ENCODE measurements around the gene C1orf56.
A peak's percentile ranks its signal among the peaks of the same experiment; 100 is the strongest.

C1orf56 gene

DNA sequence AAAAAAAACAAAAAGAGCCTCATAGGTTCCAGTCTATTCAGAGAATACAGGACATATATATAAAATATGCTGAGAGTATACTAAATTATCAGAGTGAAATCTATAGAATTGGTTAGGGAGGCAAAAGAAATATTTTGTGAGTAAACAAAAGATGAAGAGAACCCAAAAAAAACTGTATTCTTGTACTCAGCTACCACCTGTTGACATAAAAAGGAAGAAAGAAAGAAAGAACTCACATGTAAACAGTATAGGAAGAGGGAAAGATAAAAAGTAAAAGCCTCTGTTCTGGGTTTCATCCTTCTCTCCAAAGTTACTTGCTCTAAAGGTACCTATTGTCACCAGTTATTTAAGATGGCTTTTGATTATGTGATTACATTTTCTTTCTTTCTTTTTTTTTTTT, 21.1 kb upstream of the C1orf56 start:
- ATAC-seq, result no peak

GRCh38 chr1:151032164-151032563, 15.4 kb upstream of the C1orf56 start:
- ATAC-seq, result no peak

GRCh38 chr1:151035167-151035566, 12.4 kb upstream of the C1orf56 start:
- ATAC-seq, result no peak

DNA sequence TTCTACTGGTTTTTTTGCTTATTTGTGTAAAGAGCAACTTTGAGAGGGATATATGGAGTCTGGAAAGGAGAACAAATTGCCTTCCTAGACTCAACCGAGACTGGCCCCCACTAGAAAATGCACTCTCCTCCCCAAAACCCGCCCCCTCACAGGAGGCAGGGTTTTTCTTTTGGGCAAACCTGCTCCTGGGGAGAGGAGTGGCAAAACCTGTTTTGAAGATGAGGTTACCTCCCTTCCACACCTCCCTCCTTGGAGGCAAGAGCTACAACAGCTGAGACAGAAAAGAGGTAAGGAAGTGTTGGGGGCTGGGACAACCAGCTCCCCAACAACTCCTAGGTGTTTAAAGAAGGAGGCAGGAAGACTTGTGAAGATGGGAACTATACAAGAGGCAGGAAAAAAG, 11.2 kb upstream of the C1orf56 start, which contains the start of gene BNIPL:
TSS of gene BNIPL (plus strand) at position 231 of the 400 bp plus-strand sequence. CDS start at position 371, 140 bp downstream.
- ATAC-seq, result no peak

DNA sequence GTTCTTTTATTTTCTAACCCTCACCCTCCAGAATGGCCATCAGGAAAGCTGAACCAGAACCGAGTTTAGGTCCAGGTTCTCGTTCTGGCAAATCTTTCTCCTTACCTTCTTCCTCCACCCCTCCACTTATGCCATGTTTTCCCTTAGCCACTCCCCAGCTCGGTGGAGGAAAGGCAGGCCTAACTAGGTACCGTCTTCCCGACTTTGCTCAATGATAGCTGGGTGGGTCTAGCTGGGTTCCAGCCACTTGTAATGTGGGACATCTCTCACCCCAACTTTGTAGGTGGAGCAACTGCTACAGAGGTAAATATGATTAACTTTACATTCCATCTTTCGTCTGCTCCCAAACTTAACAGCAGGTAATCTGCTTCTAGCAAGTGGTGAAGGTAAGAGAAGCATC, 10.5 kb upstream of the C1orf56 start:
- no peak for ATAC-seq

GRCh38 chr1:151039521-151039920, 8.0 kb upstream of the C1orf56 start:
- no peak for ATAC-seq

DNA sequence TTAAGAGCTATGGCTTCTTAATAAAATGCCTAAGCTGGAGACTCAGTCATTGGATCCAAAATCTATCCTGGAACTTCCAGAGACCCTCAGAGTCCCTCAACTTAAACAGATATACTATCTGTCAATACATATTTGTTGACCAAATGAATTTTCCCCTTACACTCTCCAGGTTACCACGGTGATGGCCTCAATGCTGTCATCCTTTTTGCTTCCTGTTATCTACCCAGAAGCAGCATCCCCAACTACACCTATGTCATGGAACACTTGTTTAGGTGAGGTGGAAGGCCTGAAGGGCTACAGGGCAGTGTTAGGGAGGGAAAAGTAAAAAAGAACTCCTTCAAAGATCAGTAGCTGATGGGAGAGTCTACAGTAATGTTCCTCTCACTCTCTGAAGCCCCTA, 4.4 kb upstream of the C1orf56 start:
- ATAC-seq, result no peak

- peak; percentile 67 to 71 for ATAC-seq
These were observed 534 bp downstream of the C1orf56 start for GRCh38 chr1:151047925-151048644.

DNA sequence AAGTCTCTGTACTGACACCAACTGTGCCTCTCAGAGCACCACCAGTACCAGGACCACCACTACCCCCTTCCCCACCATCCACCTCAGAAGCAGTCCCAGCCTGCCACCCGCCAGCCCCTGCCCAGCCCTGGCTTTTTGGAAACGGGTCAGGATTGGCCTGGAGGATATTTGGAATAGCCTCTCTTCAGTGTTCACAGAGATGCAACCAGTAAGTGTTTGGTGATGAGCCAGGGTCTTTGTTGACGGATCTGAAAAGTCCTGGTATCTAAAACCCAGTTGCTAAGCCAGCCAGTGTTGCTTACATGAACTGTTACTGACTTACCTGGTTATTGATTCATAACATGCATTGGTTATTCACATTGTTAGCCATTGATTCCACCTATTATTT, 1.1 kb downstream of the C1orf56 start:
- no peak for ATAC-seq

- ATAC-seq, result no peak
These were observed 1.9 kb downstream of the C1orf56 start for GRCh38 chr1:151049458-151049857.

DNA sequence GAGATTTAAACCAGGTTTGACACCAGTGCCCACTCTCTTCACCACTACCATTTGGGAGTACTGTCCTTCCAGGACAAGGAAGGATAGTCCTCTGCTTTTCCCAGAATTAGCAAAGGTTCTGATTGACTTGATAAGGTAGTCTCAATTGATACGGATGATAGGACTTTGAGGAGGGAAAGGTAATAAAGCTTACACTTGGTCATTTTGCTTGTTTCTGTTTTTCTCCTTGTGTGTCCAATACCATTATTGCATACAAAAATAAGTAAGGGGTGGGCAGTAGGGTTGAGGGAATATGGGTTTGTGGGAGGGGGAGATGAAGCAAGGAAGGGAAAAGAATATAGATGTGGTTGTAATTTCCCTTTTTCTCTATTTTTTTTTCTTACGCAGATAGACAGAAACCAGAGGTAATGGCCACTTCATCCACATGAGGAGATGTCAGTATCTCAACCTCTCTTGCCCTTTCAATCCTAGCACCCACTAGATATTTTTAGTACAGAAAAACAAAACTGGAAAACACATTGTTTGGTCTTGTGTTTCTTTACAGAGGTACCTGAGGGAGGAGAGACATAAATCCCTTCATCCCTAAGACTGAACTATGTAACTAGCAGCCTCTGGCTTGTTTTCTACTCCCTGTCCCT, 2.6 kb downstream of the C1orf56 start:
- ATAC-seq, result no peak

GRCh38 chr1:151051356-151052009, 3.9 kb downstream of the C1orf56 start:
- ATAC-seq, result no peak

GRCh38 chr1:151054971-151055547, 7.5 kb downstream of the C1orf56 start:
- ATAC-seq, result no peak

DNA sequence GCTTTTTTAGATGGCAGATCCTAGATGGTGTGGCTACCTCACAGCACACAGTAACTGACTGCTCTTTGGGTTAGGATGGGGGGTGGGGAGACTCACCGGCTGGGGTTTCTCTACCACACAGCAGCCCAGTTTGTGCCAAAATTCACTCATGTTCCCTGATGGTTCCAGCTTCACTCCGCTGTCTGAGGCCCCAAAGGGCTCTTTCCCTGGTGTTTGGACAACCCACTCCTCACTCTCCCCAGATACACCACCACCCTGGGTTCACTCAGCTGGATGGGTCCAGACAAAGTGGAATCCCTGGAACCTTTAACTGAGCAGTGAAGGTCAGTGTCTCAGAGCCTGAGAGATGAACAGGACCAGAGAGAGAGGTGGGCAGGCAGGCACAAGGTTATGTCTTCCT, 8.0 kb downstream of the C1orf56 start:
- ATAC-seq, result no peak

DNA sequence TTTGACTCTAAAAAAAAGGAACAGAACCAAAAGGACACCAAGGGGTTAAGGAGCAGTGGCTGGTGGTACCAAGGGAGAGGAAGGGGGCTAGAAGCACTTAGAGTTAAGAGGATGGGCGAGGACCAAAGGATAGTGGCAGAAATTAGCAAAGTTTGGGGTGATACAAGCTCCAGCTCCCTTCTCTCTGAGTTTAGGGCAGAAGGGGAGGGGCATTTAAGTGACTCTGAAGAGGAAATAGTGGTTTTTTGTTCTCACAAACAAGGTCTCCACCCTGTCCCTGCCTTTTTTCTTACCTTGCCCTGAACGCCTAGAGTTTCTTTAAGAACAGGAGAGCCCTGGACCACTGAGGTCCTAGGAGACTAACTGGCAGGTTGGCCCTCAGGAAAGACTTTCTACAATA, 8.6 kb downstream of the C1orf56 start:
- no peak for ATAC-seq

- ATAC-seq, result no peak
These were observed 11.1 kb downstream of the C1orf56 start for GRCh38 chr1:151058692-151059091.

DNA sequence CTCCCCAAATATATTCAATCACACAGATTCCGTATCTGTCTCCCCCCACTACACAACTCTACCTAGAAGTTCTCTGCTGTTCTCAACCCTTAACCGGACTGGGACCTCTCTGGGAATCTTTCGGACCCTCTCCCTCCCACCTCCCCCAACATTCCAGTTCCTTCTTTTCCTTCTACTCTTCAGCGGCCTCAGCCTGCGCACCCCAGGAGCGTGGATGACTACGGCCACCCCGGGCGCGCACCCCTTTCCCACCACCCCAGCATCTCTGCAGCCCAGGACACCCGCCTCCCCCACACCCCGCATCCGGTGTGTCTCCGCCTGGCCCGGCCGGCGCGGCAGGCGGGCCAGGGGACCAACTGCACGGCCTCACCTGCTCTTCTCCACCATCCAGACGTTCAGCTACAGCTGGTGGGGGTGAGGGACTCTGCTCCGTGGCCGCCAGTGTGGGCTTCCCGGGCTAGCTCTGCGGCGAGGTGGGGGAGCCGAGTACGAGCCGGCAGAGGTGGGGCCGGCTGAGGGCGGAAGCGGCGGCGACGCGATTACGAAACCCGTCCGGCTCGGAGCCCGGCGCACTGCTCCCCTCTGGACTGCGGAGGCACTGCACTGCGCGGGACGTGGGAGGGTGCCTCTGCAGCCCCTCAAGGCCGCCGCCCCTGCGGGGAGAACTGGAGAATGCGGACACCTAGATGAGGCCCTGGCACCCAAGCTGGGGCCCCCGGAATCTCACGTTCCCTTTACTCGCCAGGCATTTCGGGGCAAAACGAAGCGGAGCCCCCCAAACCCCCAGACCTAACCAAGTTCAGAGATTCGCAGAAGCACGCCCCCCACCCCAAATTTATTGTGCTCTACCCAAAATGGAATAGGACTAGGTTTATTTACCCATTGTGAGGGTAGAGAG, 11.8 kb downstream of the C1orf56 start, which contains the start of gene CDC42SE1:
TSS of gene CDC42SE1 (minus strand) at position 514 of the 898 bp plus-strand sequence. CDS start 3,892 bp downstream, outside the sequence.
- ATAC-seq, result peak; percentile 89

GRCh38 chr1:151060007-151060656, 12.6 kb downstream of the C1orf56 start, which contains the start of gene MLLT11:
TSS of gene MLLT11 (plus strand) at chr1:151060397. CDS start at chr1:151067225, 6,828 bp downstream.
- ATAC-seq, result no peak

- ATAC-seq, result no peak
These were observed 13.3 kb downstream of the C1orf56 start for GRCh38 chr1:151060657-151061421.

DNA sequence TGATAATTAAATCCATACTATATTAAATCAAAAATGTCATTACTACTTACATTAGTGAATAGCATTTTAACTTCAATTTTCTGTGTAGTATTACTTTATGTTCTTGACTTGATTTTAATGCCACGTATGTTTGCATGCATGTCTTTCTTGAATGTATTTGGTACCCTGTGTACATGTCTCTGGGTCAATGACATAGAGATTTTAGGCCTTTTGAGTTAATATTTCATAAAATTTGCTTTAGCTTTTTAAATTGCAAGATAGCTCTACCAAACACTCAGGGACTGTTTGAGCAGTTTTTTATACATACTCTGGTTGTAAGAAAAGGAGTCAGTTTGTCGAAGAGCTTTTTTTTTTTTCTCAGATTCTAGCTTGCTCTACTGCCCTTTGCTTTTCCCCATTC, 14.2 kb downstream of the C1orf56 start:
- ATAC-seq, result no peak

Measured in activated CD4-positive, CD25-positive, alpha-beta regulatory T cell treated with anti-CD3 and anti-CD28 coated beads, Interleukin-2, amount 50 U/mL, for 24 hours (primary cell).